ENCODE results near the gene CD109. TPM values are rescaled to one million over a fixed set of nuclear protein-coding genes. Genes with fewer than 3 reads are reported as not detected.

The CD109 gene
- polyA plus RNA-seq, 3 donors: 0.17 to 0.30 (median 0.20) TPM

GRCh38 chr6:73704260-73704659 is 8.3 kb downstream of the CD109 start:
- Histone ChIP-seq H3K27ac (ENCODE audit: low read depth in 1 of 2, low read length in 2 of 2) (no peak overlapping the region), H2AFZ (ENCODE audit: insufficient read depth, low read depth, low read length, poor library complexity, severe bottlenecking) (no peak overlapping the region), H3K9ac (ENCODE audit: insufficient read depth, low read length, poor library complexity, severe bottlenecking) (no peak overlapping the region), H3K4me3 (replicated peaks in 1 of 3; ENCODE audit: low read depth in 2 of 3, low read length in 3 of 3) (no peak overlapping the region), H3K36me3 (replicated peaks in 1 of 2; ENCODE audit: control insufficient read depth in 1 of 2, insufficient read depth in 2 of 2, low read length in 2 of 2) (peaks cover 4 to 21% of the 10 kb centered on the region in 2 donors), H3K9me3 (replicated peaks in 1 of 2; ENCODE audit: control insufficient read depth in 1 of 2, insufficient read depth in 1 of 2, low read length in 2 of 2) (no peaks in the 10 kb centered on the region), H3K27me3 (ENCODE audit: control insufficient read depth in 2 of 2, insufficient read depth in 2 of 2, low read length in 2 of 2) (no peaks in the 10 kb centered on the region), H4K20me1 (ENCODE audit: insufficient read depth, low read length) (no peaks in the 10 kb centered on the region), H3K4me1 (ENCODE audit: control insufficient read depth in 1 of 2, insufficient read depth in 2 of 2, low read length in 2 of 2) (no peaks in the 10 kb centered on the region), H3K79me2 (ENCODE audit: insufficient read depth, low read length) (no peaks in the 10 kb centered on the region), H3K4me2 (replicated peaks; ENCODE audit: extremely low read depth, low read length, poor library complexity, severe bottlenecking) (no peak overlapping the region)
- 100% methylated on average over 2 of the region's 8 CpGs for WGBS (ENCODE audit: insufficient coverage)
- peak in 2 of 3 donors; percentile 39 to 43 for DNase-seq
- Mint-ChIP-seq H3K9me3 (no peaks in the 10 kb centered on the region), H3K4me1 (peaks cover 1% of the 10 kb centered on the region), H3K4me3 (no peak overlapping the region), H3K27me3 (ENCODE audit: low read depth in 3 of 3) (peaks cover 0 to 2% (median 0%) of the 10 kb centered on the region in 3 donors), H3K36me3 (peaks cover 15 to 16% of the 10 kb centered on the region in 2 donors), H3K27ac (no peak overlapping the region)
- intact Hi-C loops (cut with micrococcal nuclease): no loop called here
- no peak for TF ChIP-seq CTCF (IDR thresholded peaks at IDR 0.05)

GRCh38 chr6:73704798-73705197 is 8.8 kb downstream of the CD109 start:
- H2AFZ ChIP-seq (ENCODE audit: insufficient read depth, low read depth, low read length, poor library complexity, severe bottlenecking): no peak overlapping the region
- H3K4me1 Mint-ChIP-seq: no peaks in the 10 kb centered on the region
- H3K27me3 ChIP-seq (ENCODE audit: control insufficient read depth in 2 of 2, insufficient read depth in 2 of 2, low read length in 2 of 2): no peaks in the 10 kb centered on the region
- TF ChIP-seq CTCF (IDR thresholded peaks at IDR 0.05): no peak
- no peak overlapping the region for H3K4me2 ChIP-seq (replicated peaks; ENCODE audit: extremely low read depth, low read length, poor library complexity, severe bottlenecking)
- H3K4me1 ChIP-seq (ENCODE audit: control insufficient read depth in 1 of 2, insufficient read depth in 2 of 2, low read length in 2 of 2): no peaks in the 10 kb centered on the region
- no peaks in the 10 kb centered on the region for H3K79me2 ChIP-seq (ENCODE audit: insufficient read depth, low read length)
- no peaks in the 10 kb centered on the region for H3K9me3 ChIP-seq (replicated peaks in 1 of 2; ENCODE audit: control insufficient read depth in 1 of 2, insufficient read depth in 1 of 2, low read length in 2 of 2)
- no peak overlapping the region for H3K4me3 Mint-ChIP-seq
- no peak overlapping the region for H3K27ac ChIP-seq (ENCODE audit: low read depth in 1 of 2, low read length in 2 of 2)
- no peaks in the 10 kb centered on the region for H4K20me1 ChIP-seq (ENCODE audit: insufficient read depth, low read length)
- no peak for DNase-seq
- no peaks in the 10 kb centered on the region for H3K9me3 Mint-ChIP-seq
- WGBS (ENCODE audit: insufficient coverage): no CpG with 5 or more reads among the region's 4 CpGs
- H3K27ac Mint-ChIP-seq: no peak overlapping the region
- H3K36me3 ChIP-seq (replicated peaks in 1 of 2; ENCODE audit: control insufficient read depth in 1 of 2, insufficient read depth in 2 of 2, low read length in 2 of 2): peaks cover 4 to 21% of the 10 kb centered on the region in 2 donors
- H3K27me3 Mint-ChIP-seq (ENCODE audit: low read depth in 3 of 3): peaks cover 0 to 2% (median 0%) of the 10 kb centered on the region in 3 donors
- intact Hi-C loops (cut with micrococcal nuclease): no loop called here
- H3K36me3 Mint-ChIP-seq: peaks cover 12 to 14% of the 10 kb centered on the region in 2 donors
- no peak overlapping the region for H3K9ac ChIP-seq (ENCODE audit: insufficient read depth, low read length, poor library complexity, severe bottlenecking)
- H3K4me3 ChIP-seq (replicated peaks in 1 of 3; ENCODE audit: low read depth in 2 of 3, low read length in 3 of 3): no peak overlapping the region

Data from CD14-positive monocyte (primary cell).